ENCODE results near the gene GLP1R. TPM values are rescaled to one million over a fixed set of nuclear protein-coding genes. Genes with fewer than 3 reads are reported as not detected.
A peak's percentile ranks its signal among the peaks of the same experiment; 100 is the strongest.

The GLP1R gene
- polyA plus RNA-seq, 1 donor from 2014 or later, result 0.06 TPM

- Histone ChIP-seq H3K9ac (ENCODE audit: low read length) (peak overlapping the region; percentile 81), H3K27ac (ENCODE audit: low read length) (peak overlapping the region; percentile 65)
- TF ChIP-seq MXI1 (conservative IDR thresholded peaks at IDR 0.05; ENCODE audit: poor library complexity, severe bottlenecking) (peak; percentile 6), EP300 (conservative IDR thresholded peaks at IDR 0.05; ENCODE audit: poor library complexity, severe bottlenecking) (no peak)
Measured at GRCh38 chr6:39114388-39114703, 65.8 kb downstream of the GLP1R start.

GRCh38 chr6:39114704-39115599 lies 66.4 kb downstream of the GLP1R start, which contains the start of gene SAYSD1:
SAYSD1 (minus strand) TSS chr6:39115186; CDS start chr6:39115089, 97 bp downstream.
- H3K79me2 ChIP-seq (replicated peaks; ENCODE audit: insufficient read depth, low read length), result no peaks in the 10 kb centered on the region
- peak within 1 kb of the TSS; percentile 65 for H3K27ac ChIP-seq (ENCODE audit: low read length)
- H3K9me2 ChIP-seq (ENCODE audit: insufficient read depth, low read length), result no peaks in the 10 kb centered on the region
- H4K20me1 ChIP-seq (ENCODE audit: insufficient read depth), result no peaks in the 10 kb centered on the region
- peak within 1 kb of the TSS; percentile 81 for H3K9ac ChIP-seq (ENCODE audit: low read length)
- peak within 1 kb of the TSS; percentile 81 for H3K4me3 ChIP-seq (ENCODE audit: low read length)
- no peaks in the 10 kb centered on the region for H3K9me3 ChIP-seq (ENCODE audit: low read length)
- no peaks in the 10 kb centered on the region for H3K36me3 ChIP-seq (ENCODE audit: insufficient read depth, low read length)
- TF ChIP-seq REST (IDR thresholded peaks at IDR 0.05; ENCODE audit: borderline replicate concordance), result peak; percentile 48
- no peak for TF ChIP-seq EZH2 (IDR thresholded peaks at IDR 0.05; ENCODE audit: borderline replicate concordance, insufficient read depth, low read length, poor library complexity, severe bottlenecking)
- TF ChIP-seq MXI1 (conservative IDR thresholded peaks at IDR 0.05; ENCODE audit: poor library complexity, severe bottlenecking), result peak; percentile 79
- no peak for TF ChIP-seq EP300 (conservative IDR thresholded peaks at IDR 0.05; ENCODE audit: poor library complexity, severe bottlenecking)
- no peak for TF ChIP-seq CTCF (IDR thresholded peaks at IDR 0.05; ENCODE audit: poor library complexity, severe bottlenecking)
- no peak for TF ChIP-seq TAF1 (IDR thresholded peaks at IDR 0.05; ENCODE audit: low read depth)
- TF ChIP-seq SMC3 (conservative IDR thresholded peaks at IDR 0.05; ENCODE audit: poor library complexity), result peak; percentile 39
- TF ChIP-seq POLR2AphosphoS5 (IDR thresholded peaks at IDR 0.05), result peak; percentile 92
- no peaks in the 10 kb centered on the region for H3K27me3 ChIP-seq (ENCODE audit: insufficient read depth, low read depth, low read length)
- peak within 1 kb of the TSS; percentile 53 for H3K4me2 ChIP-seq (ENCODE audit: low read length)
- peak within 1 kb of the TSS; percentile 93 for H2AFZ ChIP-seq (ENCODE audit: low read depth, low read length)
- H3F3A ChIP-seq (ENCODE audit: insufficient read depth, low read length, poor library complexity, severe bottlenecking), result no peaks in the 10 kb centered on the region

More at GRCh38 chr6:39114388-39114703, 65.8 kb downstream of the GLP1R start:
- H3F3A ChIP-seq (ENCODE audit: insufficient read depth, low read length, poor library complexity, severe bottlenecking), result no peaks in the 10 kb centered on the region
- H2AFZ ChIP-seq (ENCODE audit: low read depth, low read length), result peak overlapping the region; percentile 89
- no peaks in the 10 kb centered on the region for H3K27me3 ChIP-seq (ENCODE audit: insufficient read depth, low read depth, low read length)
- H4K20me1 ChIP-seq (ENCODE audit: insufficient read depth), result no peaks in the 10 kb centered on the region
- H3K4me2 ChIP-seq (ENCODE audit: low read length), result peak overlapping the region; percentile 53
- no peaks in the 10 kb centered on the region for H3K79me2 ChIP-seq (replicated peaks; ENCODE audit: insufficient read depth, low read length)
- H3K9me2 ChIP-seq (ENCODE audit: insufficient read depth, low read length), result no peaks in the 10 kb centered on the region
- H3K36me3 ChIP-seq (ENCODE audit: insufficient read depth, low read length), result peaks cover 5% of the 10 kb centered on the region
- H3K9me3 ChIP-seq (ENCODE audit: low read length), result no peaks in the 10 kb centered on the region
- H3K4me3 ChIP-seq (ENCODE audit: low read length), result peak overlapping the region; percentile 81

All from neural cell (in vitro differentiated cells).